CD4-positive, alpha-beta memory T cell (primary cell): ENCODE measurements around the gene C12orf54. TPM values are rescaled to one million over a fixed set of nuclear protein-coding genes. Genes with fewer than 3 reads are reported as not detected.
"Not testable (repeated sequence)": the region's sequence is repeated elsewhere in the genome, so short reads cannot be mapped to it uniquely, and the experiment has no call there.

Experiments
- CTCF ChIA-PET: fragments of 350-600 bp; sonication (Branson Sonifier 250); formaldehyde crosslinking; loops from one replicate; lab custom pipeline; 2021; ENCODE audit warnings: inconsistent platforms; ENCODE audit not compliant: partially characterized antibody; lab: Charles Lee
- POLR2A ChIA-PET: fragments of 350-600 bp; sonication (Branson Sonifier 250); formaldehyde crosslinking; loops from one replicate; lab custom pipeline; 2021; ENCODE audit not compliant: partially characterized antibody; lab: Charles Lee
- DNase-seq, 5 donors: peaks; one replicate each; pipeline versions ENCODE4 v3.0.0 to v3.0.0-alpha.2; 2020 to 2022; ENCODE audit warnings: mixed read lengths in 1 of 5
- H3K27ac ChIP-seq: one replicate; pipeline ENCODE4 v1.7.0; 2013; ENCODE audit warnings: low read depth, low read length
- H3K27me3 ChIP-seq: 2 replicates; pipeline ENCODE4 v1.7.0; 2013; ENCODE audit warnings: mild to moderate bottlenecking, low read length, moderate library complexity; ENCODE audit not compliant: insufficient read depth
- H3K36me3 ChIP-seq: 2 replicates; pipeline ENCODE4 v1.7.0; 2013; ENCODE audit warnings: mild to moderate bottlenecking, low read length, moderate library complexity; ENCODE audit not compliant: insufficient read depth
- H3K4me1 ChIP-seq: 2 replicates; pipeline ENCODE4 v1.7.0; 2013; ENCODE audit warnings: mild to moderate bottlenecking, low read length, moderate library complexity; ENCODE audit not compliant: insufficient read depth
- H3K4me3 ChIP-seq, 2 donors: one replicate each; pipeline ENCODE4 v1.7.0; 2013; ENCODE audit warnings: low read length in 2 of 2, mild to moderate bottlenecking in 1 of 2
- H3K9me3 ChIP-seq, 2 donors: one replicate each; pipeline ENCODE4 v1.7.0; 2013; ENCODE audit warnings: low read length in 2 of 2, control low read depth in 1 of 2; ENCODE audit not compliant: control insufficient read depth in 1 of 2
- H3K27ac Mint-ChIP-seq, 7 donors: one replicate each; pipeline ENCODE4 v1.8.0; 2020 to 2021; ENCODE audit warnings: mixed read lengths in 7 of 7, mild to moderate bottlenecking in 6 of 7, inconsistent platforms in 3 of 7, moderate library complexity in 3 of 7
- H3K27me3 Mint-ChIP-seq, 2 donors: one replicate each; pipeline ENCODE4 v1.8.0; 2020 to 2021; ENCODE audit warnings: mixed read lengths in 2 of 2
- H3K36me3 Mint-ChIP-seq, 2 donors: one replicate each; pipeline ENCODE4 v1.8.0; 2020 to 2021; ENCODE audit warnings: mixed read lengths in 2 of 2, inconsistent platforms in 1 of 2, mild to moderate bottlenecking in 1 of 2
- H3K4me1 Mint-ChIP-seq, 4 donors: one replicate each; pipeline ENCODE4 v1.8.0; 2020 to 2021; ENCODE audit warnings: mixed read lengths in 4 of 4, mild to moderate bottlenecking in 1 of 4
- H3K4me3 Mint-ChIP-seq, 8 donors: one replicate each; pipeline ENCODE4 v1.8.0; 2020 to 2021; ENCODE audit warnings: mixed read lengths in 8 of 8, mild to moderate bottlenecking in 7 of 8, moderate library complexity in 6 of 8, inconsistent platforms in 3 of 8
- H3K9me3 Mint-ChIP-seq, 8 donors: one replicate each; pipeline ENCODE4 v1.8.0; 2020 to 2021; ENCODE audit warnings: mixed read lengths in 8 of 8, mild to moderate bottlenecking in 5 of 8, inconsistent platforms in 3 of 8, moderate library complexity in 1 of 8
- intact Hi-C: fragments of 100-400 bp; cut with micrococcal nuclease; formaldehyde crosslinking; loops from one replicate; pipeline ENCODE4 v1.15.1; 2023
- polyA plus RNA-seq, 2 donors: library from polyadenylated mRNA; unstranded; fragments of 300-500 nt; fragmentation: Illumina TruSeq; gene quantifications; one replicate each; pipeline ENCODE4 v1.2.3, GENCODE V29; 2021
- total RNA-seq, 2 experiments: library from RNA; stranded (reverse); gene quantifications; one replicate each; pipeline ENCODE4 v1.2.3, GENCODE V29; 2021

C12orf54 gene
- total and polyA plus RNA-seq, 4 experiments from 2014 or later: not detected

GRCh38 chr12:48473061-48473460 lies 9.2 kb upstream of the C12orf54 start:
- no peak for DNase-seq
- peaks cover 9 to 50% (median 39%) of the 10 kb centered on the region in 8 donors for H3K9me3 Mint-ChIP-seq
- ChIA-PET CTCF (no interaction called here), POLR2A (no interaction called here)
- peaks cover 5 to 9% of the 10 kb centered on the region in 2 donors for H3K36me3 Mint-ChIP-seq
- intact Hi-C loops: no loop called here
- H3K27ac Mint-ChIP-seq: no peak overlapping the region
- peaks cover 15 to 16% of the 10 kb centered on the region in 2 donors for H3K27me3 Mint-ChIP-seq
- Histone ChIP-seq H3K36me3 (no peaks in the 10 kb centered on the region), H3K9me3 (peaks cover 0 to 7% of the 10 kb centered on the region in 2 donors), H3K4me1 (no peaks in the 10 kb centered on the region), H3K4me3 (no peak overlapping the region), H3K27ac (no peak overlapping the region), H3K27me3 (no peaks in the 10 kb centered on the region)
- no peak overlapping the region for H3K4me3 Mint-ChIP-seq
- H3K4me1 Mint-ChIP-seq: no peaks in the 10 kb centered on the region

GRCh38 chr12:48474497-48474896 lies 7.8 kb upstream of the C12orf54 start:
- H3K9me3 ChIP-seq, intact Hi-C loops, H3K27me3 ChIP-seq, H3K4me3 ChIP-seq, H3K36me3 Mint-ChIP-seq, H3K4me1 Mint-ChIP-seq, POLR2A ChIA-PET, CTCF ChIA-PET, DNase-seq, H3K36me3 ChIP-seq, H3K4me3 Mint-ChIP-seq, H3K4me1 ChIP-seq, H3K27ac ChIP-seq, H3K27ac Mint-ChIP-seq: not testable (repeated sequence)
- Mint-ChIP-seq H3K27me3 (peaks cover 15 to 16% of the 10 kb centered on the region in 2 donors), H3K9me3 (peaks cover 9 to 42% (median 29%) of the 10 kb centered on the region in 8 donors)

GRCh38 chr12:48482930-48483329 lies 632 bp downstream of the C12orf54 start:
- ChIA-PET CTCF (no interaction called here), POLR2A (no interaction called here)
- peaks cover 3 to 17% (median 9%) of the 10 kb centered on the region in 8 donors for H3K9me3 Mint-ChIP-seq
- intact Hi-C loops: no loop called here
- no peaks in the 10 kb centered on the region for H3K4me1 Mint-ChIP-seq
- no peaks in the 10 kb centered on the region for H3K9me3 ChIP-seq
- H3K27ac ChIP-seq: no peak overlapping the region
- H3K27ac Mint-ChIP-seq: peak overlapping the region in 1 of 7 donors; percentile 1
- H3K27me3 Mint-ChIP-seq: peaks cover 9% of the 10 kb centered on the region in 2 donors
- H3K4me3 ChIP-seq: no peak overlapping the region
- no peaks in the 10 kb centered on the region for H3K27me3 ChIP-seq
- H3K4me3 Mint-ChIP-seq: no peak overlapping the region
- no peaks in the 10 kb centered on the region for H3K36me3 ChIP-seq
- peaks cover 0 to 4% of the 10 kb centered on the region in 2 donors for H3K36me3 Mint-ChIP-seq
- DNase-seq: no peak
- no peaks in the 10 kb centered on the region for H3K4me1 ChIP-seq

GRCh38 chr12:48486261-48486660 lies 4.0 kb downstream of the C12orf54 start:
- Histone ChIP-seq H3K36me3 (no peaks in the 10 kb centered on the region), H3K4me3 (no peak overlapping the region), H3K27ac (no peak overlapping the region), H3K9me3 (no peaks in the 10 kb centered on the region), H3K4me1 (no peaks in the 10 kb centered on the region), H3K27me3 (no peaks in the 10 kb centered on the region)
- no peak for DNase-seq
- Mint-ChIP-seq H3K27me3 (peaks cover 9 to 12% of the 10 kb centered on the region in 2 donors), H3K9me3 (peaks cover 0 to 4% (median 0%) of the 10 kb centered on the region in 8 donors), H3K4me3 (no peak overlapping the region), H3K36me3 (peaks cover 0 to 4% of the 10 kb centered on the region in 2 donors), H3K27ac (no peak overlapping the region), H3K4me1 (no peaks in the 10 kb centered on the region)
- intact Hi-C loops: no loop called here
- ChIA-PET POLR2A (no interaction called here), CTCF (no interaction called here)

- Mint-ChIP-seq H3K27ac (no peak overlapping the region), H3K27me3 (peaks cover 9 to 14% of the 10 kb centered on the region in 2 donors), H3K36me3 (peaks cover 0 to 4% of the 10 kb centered on the region in 2 donors), H3K4me3 (no peak overlapping the region), H3K9me3 (peaks cover 0 to 4% (median 0%) of the 10 kb centered on the region in 8 donors), H3K4me1 (no peaks in the 10 kb centered on the region)
- intact Hi-C loops: no loop called here
- Histone ChIP-seq H3K4me3 (no peak overlapping the region), H3K9me3 (no peaks in the 10 kb centered on the region), H3K27ac (no peak overlapping the region), H3K4me1 (no peaks in the 10 kb centered on the region), H3K36me3 (no peaks in the 10 kb centered on the region), H3K27me3 (no peaks in the 10 kb centered on the region)
- DNase-seq: no peak
- POLR2A ChIA-PET: no interaction called here
- CTCF ChIA-PET: no interaction called here
Measured at GRCh38 chr12:48486679-48487078, 4.4 kb downstream of the C12orf54 start.

- Mint-ChIP-seq H3K27me3 (peaks cover 1 to 11% of the 10 kb centered on the region in 2 donors), H3K4me1 (no peaks in the 10 kb centered on the region), H3K9me3 (no peaks in the 10 kb centered on the region), H3K4me3 (no peak overlapping the region), H3K27ac (no peak overlapping the region), H3K36me3 (peaks cover 0 to 4% of the 10 kb centered on the region in 2 donors)
- Histone ChIP-seq H3K27me3 (no peaks in the 10 kb centered on the region), H3K36me3 (no peaks in the 10 kb centered on the region), H3K4me3 (no peak overlapping the region), H3K9me3 (no peaks in the 10 kb centered on the region), H3K27ac (no peak overlapping the region), H3K4me1 (no peaks in the 10 kb centered on the region)
- intact Hi-C loops: no loop called here
- POLR2A ChIA-PET: no interaction called here
- CTCF ChIA-PET: no interaction called here
- DNase-seq: no peak
Measured at GRCh38 chr12:48489012-48489411, 6.7 kb downstream of the C12orf54 start.

- H3K27me3 Mint-ChIP-seq: peaks cover 1 to 11% of the 10 kb centered on the region in 2 donors
- intact Hi-C loops, H3K4me1 Mint-ChIP-seq, H3K4me1 ChIP-seq, CTCF ChIA-PET, H3K9me3 Mint-ChIP-seq, H3K4me3 Mint-ChIP-seq, H3K27ac ChIP-seq, H3K4me3 ChIP-seq, POLR2A ChIA-PET, H3K27me3 ChIP-seq, H3K36me3 ChIP-seq, DNase-seq, H3K27ac Mint-ChIP-seq, H3K9me3 ChIP-seq, H3K36me3 Mint-ChIP-seq: not testable (repeated sequence)
Measured at GRCh38 chr12:48489456-48489855, 7.2 kb downstream of the C12orf54 start.

- H3K36me3 ChIP-seq, intact Hi-C loops, CTCF ChIA-PET, H3K9me3 ChIP-seq, H3K4me1 Mint-ChIP-seq, H3K9me3 Mint-ChIP-seq, H3K4me3 Mint-ChIP-seq, H3K27ac Mint-ChIP-seq, H3K27me3 ChIP-seq, DNase-seq, POLR2A ChIA-PET, H3K27ac ChIP-seq, H3K4me1 ChIP-seq, H3K36me3 Mint-ChIP-seq, H3K4me3 ChIP-seq: not testable (repeated sequence)
- H3K27me3 Mint-ChIP-seq: peaks cover 9 to 12% of the 10 kb centered on the region in 2 donors
Measured at GRCh38 chr12:48500281-48500680, 18.0 kb downstream of the C12orf54 start.
